HepG2 (cell line): ENCODE data around the gene CISD2. TPM values are rescaled to one million over a fixed set of nuclear protein-coding genes. Genes with fewer than 3 reads are reported as not detected.

Experiments
- ESRRA ChIP-seq: sonication (generic); formaldehyde crosslinking; IDR thresholded peaks from 2 replicates; pipeline ENCODE4 v1.5.1; 2020; ENCODE audit warnings: mild to moderate bottlenecking, low read depth, missing genetic modification reagents
- FOXP1 ChIP-seq, 2 experiments: fragments of 450-650 bp in 1 of 2; IDR thresholded peaks; 2 replicates each; pipeline ENCODE4 v1.6.1; 2017 to 2018; ENCODE audit warnings: antibody characterized with exemption in 1 of 2
- GFI1 ChIP-seq: sonication (generic); formaldehyde crosslinking; IDR thresholded peaks from 2 replicates; pipeline ENCODE4 v1.5.0; 2020; ENCODE audit warnings: missing genetic modification reagents, mild to moderate bottlenecking, borderline replicate concordance
- HMG20B ChIP-seq: conservative IDR thresholded peaks from 2 replicates; pipeline ENCODE4 v1.6.1; 2016; ENCODE audit warnings: missing genetic modification reagents, missing compliant biosample characterization
- KDM3A ChIP-seq: IDR thresholded peaks from 2 replicates; pipeline ENCODE4 v1.6.1; 2018; ENCODE audit warnings: low read depth, missing compliant biosample characterization
- MIER3 ChIP-seq: IDR thresholded peaks from 2 replicates; pipeline ENCODE4 v1.6.1; 2016; ENCODE audit warnings: missing compliant biosample characterization, borderline replicate concordance
- PAX8 ChIP-seq: sonication (generic); formaldehyde crosslinking; IDR thresholded peaks from 2 replicates; pipeline ENCODE4 v1.8.0; 2022; ENCODE audit warnings: mild to moderate bottlenecking, missing genetic modification reagents, borderline replicate concordance
- PPARG ChIP-seq: conservative IDR thresholded peaks from 2 replicates; pipeline ENCODE4 v1.6.1; 2016; ENCODE audit warnings: missing biosample characterization, missing genetic modification reagents
- PTBP1 ChIP-seq: fragments of 200-400 bp; formaldehyde crosslinking; IDR thresholded peaks from 2 replicates; pipeline ENCODE4 v1.6.1; 2018; ENCODE audit warnings: low read length, low read depth; ENCODE audit not compliant: poor library complexity, severe bottlenecking
- RXRB ChIP-seq: IDR thresholded peaks from 2 replicates; pipeline ENCODE4 v1.6.1; 2016; ENCODE audit warnings: borderline replicate concordance, missing genetic modification reagents, missing compliant biosample characterization
- SAP130 ChIP-seq: IDR thresholded peaks from 2 replicates; pipeline ENCODE4 v1.6.1; 2016; ENCODE audit warnings: low read depth
- SATB2 ChIP-seq: sonication (generic); formaldehyde crosslinking; IDR thresholded peaks from 2 replicates; pipeline ENCODE4 v1.5.0; 2020; ENCODE audit warnings: missing genetic modification reagents
- SNAI1 ChIP-seq: sonication (generic); formaldehyde crosslinking; IDR thresholded peaks from 2 replicates; pipeline ENCODE4 v1.5.0; 2020; ENCODE audit warnings: mild to moderate bottlenecking, missing genetic modification reagents, borderline replicate concordance
- TBX3 ChIP-seq: fragments of 450-650 bp; IDR thresholded peaks from 2 replicates; pipeline ENCODE4 v1.6.1; 2017; ENCODE audit warnings: antibody characterized with exemption, mild to moderate bottlenecking, inconsistent platforms, borderline replicate concordance
- TCF12 ChIP-seq, 2 experiments: fragments of 450-650 bp in 1 of 2; sonication (generic) in 1 of 2; formaldehyde crosslinking in 1 of 2; IDR thresholded peaks; 2 replicates each; pipeline versions ENCODE4 v1.6.1 to v1.8.0; 2017 to 2022; ENCODE audit warnings: antibody characterized with exemption in 1 of 2, mild to moderate bottlenecking in 1 of 2, missing genetic modification reagents in 1 of 2, moderate library complexity in 1 of 2
- ZBTB42 ChIP-seq: sonication (generic); formaldehyde crosslinking; IDR thresholded peaks from 2 replicates; pipeline ENCODE4 v1.5.0; 2020; ENCODE audit warnings: mild to moderate bottlenecking, missing genetic modification reagents
- ZBTB43 ChIP-seq: sonication (generic); formaldehyde crosslinking; conservative IDR thresholded peaks from 2 replicates; pipeline ENCODE4 v1.4.0; 2020; ENCODE audit warnings: missing genetic modification reagents
- ZFP36 ChIP-seq: fragments of 150-350 bp; IDR thresholded peaks from 2 replicates; pipeline ENCODE4 v1.6.1; 2018; ENCODE audit warnings: borderline replicate concordance, low read length, low read depth; ENCODE audit not compliant: partially characterized antibody
- ZNF3 ChIP-seq: IDR thresholded peaks from 2 replicates; pipeline ENCODE4 v1.7.0; 2017; ENCODE audit warnings: inconsistent platforms
- ZNF446 ChIP-seq: sonication (generic); formaldehyde crosslinking; IDR thresholded peaks from 2 replicates; pipeline ENCODE4 v1.5.0; 2020; ENCODE audit warnings: mild to moderate bottlenecking, missing genetic modification reagents
- ZNF672 ChIP-seq: sonication (generic); formaldehyde crosslinking; IDR thresholded peaks from 2 replicates; pipeline ENCODE4 v1.8.1; 2022; ENCODE audit warnings: missing genetic modification reagents
- ZNF710 ChIP-seq: sonication (generic); formaldehyde crosslinking; IDR thresholded peaks from 2 replicates; pipeline ENCODE4 v1.5.0; 2020; ENCODE audit warnings: mild to moderate bottlenecking, missing genetic modification reagents, borderline replicate concordance
- polyA plus RNA-seq, 8 experiments: library from polyadenylated mRNA; depleted of rRNA in 3 of 8; stranded (reverse) in 7 of 8; unstranded in 1 of 8; fragments of >200 nt; fragmentation: Illumina TruSeq in 4 of 8; extraction: Trizol in 4 of 8; gene quantifications; 2 replicates each; pipeline versions ENCODE4 v1.2.1 to v1.2.3, GENCODE V29; 2011 to 2016; ENCODE audit warnings: low read depth in 4 of 8, missing spikeins in 1 of 8, mixed read lengths in 1 of 8; ENCODE audit not compliant: insufficient read depth in 1 of 8
- total RNA-seq, 5 experiments: library from RNA; depleted of rRNA; stranded (reverse); fragments of >200 nt; fragmentation: Illumina TruSeq; extraction: Trizol; gene quantifications; 2 replicates each; pipeline ENCODE4 v1.2.3, GENCODE V29; 2016; ENCODE audit warnings: low read depth in 1 of 5
- TF ChIP-seq, protein P1 (sequence below): sonication (generic); formaldehyde crosslinking; IDR thresholded peaks from 2 replicates; pipeline ENCODE4 v1.5.0; 2020; ENCODE audit warnings: mild to moderate bottlenecking, missing genetic modification reagents

The CISD2 gene
- total and polyA plus RNA-seq, 2 of the 13 experiments (the other 11 are each of a cell fraction or from before 2014, with no cell fraction given) = 24.5 to 37.7 TPM

- TF ChIP-seq PPARG (CRISPR knock-in tag) (peak; percentile 10; the same call in 1 of the 2 replicates), ZNF3 (no peak), ZBTB42 (peak; percentile 69; the same call in 1 of the 2 replicates), RXRB (CRISPR knock-in tag) (peak; percentile 72; the same call in 1 of the 2 replicates), ZNF446 (CRISPR knock-in tag) (peak; percentile 87), HMG20B (CRISPR knock-in tag) (0 out of 2 replicates have a peak, but pooled peaks have one; percentile 27), ESRRA (CRISPR knock-in tag) (peak; percentile 59; the same call in 1 of the 2 replicates), TBX3 (peak; percentile 29; the same call in 1 of the 2 replicates), MIER3 (peak; percentile 59; the same call in 1 of the 2 replicates), ZNF672 (CRISPR knock-in tag) (peak; percentile 70; the same call in 1 of the 2 replicates), KDM3A (peak; percentile 58; the same call in 1 of the 2 replicates), GFI1 (peak; percentile 9; the same call in 1 of the 2 replicates), PAX8 (CRISPR knock-in tag) (peak; percentile 93; the same call in 1 of the 2 replicates), SNAI1 (CRISPR knock-in tag) (peak; percentile 74; the same call in 1 of the 2 replicates), ZBTB43 (0 out of 2 replicates have a peak, but pooled peaks have one; percentile 8), SAP130 (CRISPR knock-in tag) (peak; percentile 85), FOXP1 (IDR thresholded peaks at IDR 0.05) (no peak), FOXP1 (CRISPR knock-in tag; IDR thresholded peaks at IDR 0.05) (peak; percentile 56; the same call in 1 of the 2 replicates), ZFP36 (no peak), ZNF710 (peak; percentile 62; the same call in 1 of the 2 replicates), SATB2 (peak; percentile 48; the same call in 1 of the 2 replicates), TCF12 (IDR thresholded peaks at IDR 0.05) (no peak), TCF12 (CRISPR knock-in tag; IDR thresholded peaks at IDR 0.05) (peak; percentile 34; the same call in 1 of the 2 replicates), PTBP1 (no peak)
- TF ChIP-seq, protein P1, sequence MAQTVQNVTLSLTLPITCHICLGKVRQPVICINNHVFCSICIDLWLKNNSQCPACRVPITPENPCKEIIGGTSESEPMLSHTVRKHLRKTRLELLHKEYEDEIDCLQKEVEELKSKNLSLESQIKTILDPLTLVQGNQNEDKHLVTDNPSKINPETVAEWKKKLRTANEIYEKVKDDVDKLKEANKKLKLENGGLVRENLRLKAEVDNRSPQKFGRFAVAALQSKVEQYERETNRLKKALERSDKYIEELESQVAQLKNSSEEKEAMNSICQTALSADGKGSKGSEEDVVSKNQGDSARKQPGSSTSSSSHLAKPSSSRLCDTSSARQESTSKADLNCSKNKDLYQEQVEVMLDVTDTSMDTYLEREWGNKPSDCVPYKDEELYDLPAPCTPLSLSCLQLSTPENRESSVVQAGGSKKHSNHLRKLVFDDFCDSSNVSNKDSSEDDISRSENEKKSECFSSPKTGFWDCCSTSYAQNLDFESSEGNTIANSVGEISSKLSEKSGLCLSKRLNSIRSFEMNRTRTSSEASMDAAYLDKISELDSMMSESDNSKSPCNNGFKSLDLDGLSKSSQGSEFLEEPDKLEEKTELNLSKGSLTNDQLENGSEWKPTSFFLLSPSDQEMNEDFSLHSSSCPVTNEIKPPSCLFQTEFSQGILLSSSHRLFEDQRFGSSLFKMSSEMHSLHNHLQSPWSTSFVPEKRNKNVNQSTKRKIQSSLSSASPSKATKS (CRISPR knock-in tag) = no peak
These were observed at the start of gene CISD2 (continued) for GRCh38 chr4:102868781-102869568.
